Activated CD4-positive, alpha-beta T cell treated with anti-CD3 and anti-CD28 coated beads, Interleukin-2, Interleukin-4, amounts not matched to agents 100 ng/mL and 50 ng/mL, durations not matched to agents 16 hours and 8 hours (primary cell): ENCODE data around the gene LRCH4.

Experiments used
- DNase-seq: peaks from one replicate; pipeline ENCODE4 v3.0.0-alpha.2; 2020; ENCODE audit warnings: low spot score

The LRCH4 gene

DNA sequence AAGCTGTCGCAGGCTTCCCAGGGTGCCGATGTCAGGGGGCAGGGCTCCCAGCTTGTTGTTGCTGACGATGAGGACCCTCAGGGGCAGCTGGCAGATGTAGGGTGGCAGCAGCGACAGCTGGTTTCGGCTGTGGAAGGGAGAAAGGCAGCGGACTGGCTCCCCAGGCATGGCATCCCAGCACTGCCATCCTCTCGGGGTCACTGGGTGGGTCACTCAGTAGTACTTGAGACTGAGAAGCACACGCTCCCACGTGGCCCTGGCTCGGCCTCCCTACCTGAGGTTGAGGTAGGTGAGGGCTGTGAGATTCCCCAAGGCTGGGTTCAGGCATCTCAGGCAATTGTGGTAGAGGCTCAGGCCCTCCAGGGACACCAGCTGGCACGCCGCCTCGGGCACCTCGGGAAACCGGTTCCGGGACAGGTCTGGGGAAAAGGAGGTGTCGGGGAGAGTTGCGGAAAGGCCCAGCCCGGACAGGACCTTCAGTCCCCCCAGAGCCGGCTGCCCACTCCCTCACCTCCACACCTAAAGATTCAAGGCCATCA lies 3.8 kb downstream of the LRCH4 start:
- no peak for DNase-seq

DNA sequence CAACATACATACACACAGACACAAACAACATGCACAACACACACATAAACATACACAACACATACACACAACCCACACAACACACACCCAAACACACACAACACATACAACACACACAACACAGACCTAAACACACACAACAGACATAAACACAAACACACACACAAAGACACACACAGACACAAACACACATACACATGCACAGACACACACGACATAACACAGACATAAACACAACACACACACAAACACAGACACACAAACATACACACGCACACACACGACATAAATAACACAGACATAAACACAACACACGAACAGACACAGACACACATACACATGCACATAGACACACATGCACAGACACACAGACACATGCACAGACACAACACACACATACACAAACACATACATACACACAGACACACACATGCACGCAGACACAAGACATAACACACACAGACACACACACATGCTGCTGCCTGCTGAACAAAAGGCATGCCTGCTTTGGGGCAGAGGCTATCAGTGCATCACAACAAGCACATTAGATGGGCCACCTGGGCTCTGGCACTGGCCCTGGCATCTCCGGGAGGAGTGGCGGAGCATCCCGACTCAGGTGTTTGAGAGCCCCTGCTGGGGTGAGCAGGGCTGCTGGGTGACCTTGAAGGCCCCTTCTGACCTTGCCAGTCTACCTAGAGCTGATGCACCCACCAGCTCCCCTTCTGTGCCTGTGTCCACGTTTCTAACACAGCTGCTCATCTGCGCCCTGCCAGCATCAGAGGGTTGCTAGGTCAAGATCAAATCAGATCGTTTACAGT lies 5.3 kb downstream of the LRCH4 start:
- DNase-seq: no peak

GRCh38 chr7:100578246-100579183 lies 7.4 kb downstream of the LRCH4 start:
- DNase-seq: no peak

DNA sequence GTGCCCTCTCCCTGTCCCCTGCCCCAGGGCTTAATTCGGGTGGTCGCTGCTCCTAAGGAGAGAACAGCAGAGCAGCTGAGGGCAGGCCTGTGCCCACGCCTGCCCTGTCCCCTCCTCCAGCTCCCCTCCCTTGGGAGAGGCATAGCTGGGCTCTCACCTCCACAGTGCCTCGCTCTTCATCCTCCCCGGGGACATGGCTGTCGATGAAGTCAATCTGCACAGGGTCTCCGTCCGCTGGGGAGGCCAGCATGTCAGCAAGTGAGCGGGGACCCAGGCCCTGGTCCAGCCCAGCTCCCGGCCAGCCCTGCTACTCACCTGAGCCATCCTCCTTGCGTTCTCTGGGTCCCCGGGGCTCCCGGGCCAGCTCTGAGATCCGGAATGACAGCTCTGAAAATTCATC lies 8.4 kb downstream of the LRCH4 start:
- no peak for DNase-seq

- no peak for DNase-seq
These were observed 8.8 kb downstream of the LRCH4 start for GRCh38 chr7:100577103-100577502.

DNA sequence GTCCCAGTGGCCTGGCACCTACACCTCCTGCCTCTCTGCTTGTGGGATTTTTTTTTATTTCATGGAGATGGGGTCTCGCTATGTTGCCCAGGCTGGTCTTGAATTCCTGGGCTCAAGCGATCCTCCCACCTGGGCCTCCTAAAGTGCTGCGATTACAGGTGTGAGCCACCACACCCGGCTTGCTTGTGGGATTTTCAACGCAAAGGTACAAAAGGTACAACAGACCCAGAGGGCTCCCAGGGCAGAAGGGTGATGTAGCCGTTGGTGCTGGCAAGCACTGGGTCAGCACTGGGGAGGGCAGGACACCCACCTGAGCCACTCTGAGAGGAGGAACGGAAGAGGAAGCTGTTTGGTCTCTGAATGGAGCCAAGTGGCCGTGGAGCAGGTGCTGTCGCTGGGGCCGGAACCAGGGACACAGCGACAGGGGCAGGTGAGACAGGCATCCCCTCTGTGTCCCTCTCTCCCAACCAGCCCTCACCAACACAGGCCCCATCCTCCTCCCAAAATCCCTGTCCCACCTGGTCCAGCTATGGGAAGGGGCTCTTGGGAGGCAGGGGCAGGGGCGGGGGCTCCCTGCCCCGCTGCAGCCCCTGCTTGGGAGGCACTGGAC lies 9.4 kb downstream of the LRCH4 start:
- no peak for DNase-seq

DNA sequence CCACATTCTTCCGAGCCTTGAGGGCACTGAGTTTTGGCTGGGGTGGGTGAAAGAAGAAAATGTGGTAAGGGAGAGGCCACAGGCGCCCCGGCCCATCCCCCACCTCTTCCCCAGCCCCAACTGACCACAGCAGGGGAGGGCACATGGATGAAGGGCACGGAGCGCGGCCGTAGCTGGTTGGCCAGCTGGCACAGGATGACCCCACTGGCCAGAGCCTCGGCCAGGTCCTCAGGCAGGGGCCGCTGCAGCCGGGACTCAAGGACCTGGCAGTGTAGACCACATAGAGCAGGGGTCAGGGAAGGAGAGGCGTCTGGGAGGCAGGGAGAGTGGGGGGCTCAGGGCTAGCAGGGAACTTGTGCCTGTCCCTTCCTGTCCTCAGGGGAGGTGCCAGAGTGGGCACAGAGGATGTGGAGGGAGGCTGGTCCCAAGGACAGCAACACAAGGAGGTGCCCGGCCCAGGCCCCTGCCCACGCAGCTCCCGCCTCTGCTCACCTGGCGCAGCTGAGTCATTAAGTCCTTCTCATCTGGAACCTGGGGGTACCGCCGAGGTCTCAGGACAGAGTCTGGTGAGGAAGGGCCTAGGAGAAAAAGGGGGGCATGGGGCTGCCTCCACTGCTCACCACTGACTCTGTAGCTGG lies 10.1 kb downstream of the LRCH4 start:
- DNase-seq: no peak

DNA sequence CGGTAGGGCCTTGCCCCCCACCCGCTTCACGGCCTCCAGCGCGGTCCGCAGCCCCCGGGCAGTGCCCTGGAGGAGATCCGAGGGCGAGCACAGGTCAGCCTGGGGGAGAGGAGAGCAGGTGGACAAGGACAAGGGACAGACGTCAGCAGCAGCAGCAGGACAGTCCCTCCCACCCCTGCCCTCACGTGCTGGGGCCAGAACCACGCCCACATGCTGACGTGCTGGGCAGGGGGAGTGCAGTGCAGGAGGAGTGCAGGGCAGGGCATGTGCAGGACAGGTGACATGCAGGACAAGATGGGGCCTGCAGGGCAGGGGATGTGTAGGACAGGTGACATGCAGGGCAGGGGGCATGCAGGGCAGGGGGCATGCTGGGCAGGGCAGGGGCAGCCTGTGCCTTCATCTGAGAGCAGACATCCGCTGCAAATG lies 10.7 kb downstream of the LRCH4 start:
- DNase-seq: no peak

DNA sequence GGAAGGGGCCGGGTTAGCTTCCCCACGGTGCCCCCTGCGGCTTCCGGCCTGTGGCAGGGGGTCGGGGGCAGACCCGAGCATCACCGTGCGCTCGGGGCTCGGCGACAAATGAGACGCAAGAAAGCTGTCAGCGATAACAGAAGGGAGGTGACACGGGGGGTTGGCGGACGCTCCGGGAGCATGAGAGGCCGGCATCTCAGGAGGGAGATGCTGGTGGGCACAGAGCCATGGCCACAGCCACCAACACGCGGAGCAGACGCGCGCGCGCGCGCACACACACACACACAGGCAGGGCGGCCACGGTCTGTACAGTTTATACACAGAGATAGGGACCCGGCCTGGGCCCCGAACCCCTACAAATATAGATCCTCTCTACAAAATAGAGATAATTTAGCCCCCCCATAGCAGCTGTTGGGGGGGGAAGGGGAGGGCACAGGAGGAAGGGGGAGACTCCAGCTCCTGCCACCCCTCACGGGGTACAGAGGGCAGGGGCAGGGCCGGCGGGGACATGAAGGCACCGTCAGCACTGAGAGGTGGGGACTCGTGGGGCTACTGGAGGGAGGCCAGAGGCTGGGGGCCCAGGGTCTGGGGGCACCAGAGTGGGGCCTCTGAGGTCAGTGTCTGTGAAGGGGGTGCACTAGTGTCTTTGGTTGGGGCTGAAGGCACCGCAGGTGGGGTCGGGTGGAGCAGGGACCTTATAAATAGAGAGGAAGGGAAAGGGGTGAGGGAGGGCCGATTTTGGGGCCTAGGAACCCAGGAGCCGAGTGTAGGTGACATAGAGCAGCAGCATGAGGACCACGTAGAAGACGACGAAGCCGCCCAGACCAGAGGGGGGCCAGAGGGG lies 11.3 kb downstream of the LRCH4 start:
- no peak for DNase-seq

GRCh38 chr7:100573691-100574361 lies 12.1 kb downstream of the LRCH4 start, which contains the start of gene SAP25:
TSS of gene SAP25 (minus strand) at chr7:100573900. CDS start at chr7:100573742, 158 bp downstream.
- DNase-seq: no peak

DNA sequence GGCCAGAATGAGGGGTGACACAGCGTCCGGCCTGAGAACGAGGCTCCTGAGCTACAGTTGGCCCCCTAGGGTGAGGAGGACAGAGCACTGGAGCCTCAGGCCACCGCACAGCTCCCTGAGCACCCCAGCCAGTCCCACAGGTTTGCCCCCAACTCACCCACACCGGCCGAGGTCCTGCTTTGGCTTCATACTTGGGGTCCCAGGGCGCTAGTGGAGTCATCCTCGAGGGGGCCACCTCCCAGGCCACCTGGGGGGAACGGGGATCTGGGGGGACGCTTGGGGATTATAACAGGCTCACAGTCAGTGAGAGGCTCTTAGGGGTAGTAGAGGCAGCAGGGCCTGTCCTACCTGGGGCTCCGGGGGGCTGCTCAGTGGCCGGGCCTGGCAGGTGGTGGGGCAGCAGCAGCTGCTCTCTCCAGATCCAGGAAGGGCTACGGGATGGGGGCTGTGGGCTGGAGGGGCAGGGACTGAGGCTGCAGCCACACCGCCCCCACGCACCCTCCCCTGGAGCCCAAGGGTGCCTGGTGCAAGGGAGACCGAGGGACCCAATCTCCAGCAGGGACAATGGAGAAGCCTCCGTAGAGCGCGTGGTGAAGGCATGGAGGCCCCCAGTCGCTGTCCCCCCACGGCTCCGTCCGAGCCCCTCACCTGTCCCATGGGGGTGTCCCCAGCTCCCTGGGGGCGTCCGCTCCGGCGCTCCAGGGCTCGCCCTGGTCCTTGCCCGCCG lies 12.8 kb downstream of the LRCH4 start:
- no peak for DNase-seq

- DNase-seq: no peak
These were observed 13.5 kb downstream of the LRCH4 start for GRCh38 chr7:100572281-100572948.

DNA sequence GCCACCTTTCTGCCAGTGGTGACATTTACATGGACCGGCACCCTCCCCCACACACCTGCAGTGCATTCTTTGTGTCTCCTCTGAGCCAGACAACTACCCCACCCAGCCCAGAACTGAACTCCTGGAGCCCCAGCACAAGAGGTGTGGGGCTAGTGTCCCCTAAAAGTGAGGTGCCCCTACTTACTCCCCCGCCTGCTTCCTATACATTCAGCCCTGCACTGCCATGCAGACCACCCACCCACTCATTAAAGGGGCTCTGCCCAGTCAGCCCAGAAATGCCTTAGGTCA lies 14.2 kb downstream of the LRCH4 start:
- DNase-seq: no peak

DNA sequence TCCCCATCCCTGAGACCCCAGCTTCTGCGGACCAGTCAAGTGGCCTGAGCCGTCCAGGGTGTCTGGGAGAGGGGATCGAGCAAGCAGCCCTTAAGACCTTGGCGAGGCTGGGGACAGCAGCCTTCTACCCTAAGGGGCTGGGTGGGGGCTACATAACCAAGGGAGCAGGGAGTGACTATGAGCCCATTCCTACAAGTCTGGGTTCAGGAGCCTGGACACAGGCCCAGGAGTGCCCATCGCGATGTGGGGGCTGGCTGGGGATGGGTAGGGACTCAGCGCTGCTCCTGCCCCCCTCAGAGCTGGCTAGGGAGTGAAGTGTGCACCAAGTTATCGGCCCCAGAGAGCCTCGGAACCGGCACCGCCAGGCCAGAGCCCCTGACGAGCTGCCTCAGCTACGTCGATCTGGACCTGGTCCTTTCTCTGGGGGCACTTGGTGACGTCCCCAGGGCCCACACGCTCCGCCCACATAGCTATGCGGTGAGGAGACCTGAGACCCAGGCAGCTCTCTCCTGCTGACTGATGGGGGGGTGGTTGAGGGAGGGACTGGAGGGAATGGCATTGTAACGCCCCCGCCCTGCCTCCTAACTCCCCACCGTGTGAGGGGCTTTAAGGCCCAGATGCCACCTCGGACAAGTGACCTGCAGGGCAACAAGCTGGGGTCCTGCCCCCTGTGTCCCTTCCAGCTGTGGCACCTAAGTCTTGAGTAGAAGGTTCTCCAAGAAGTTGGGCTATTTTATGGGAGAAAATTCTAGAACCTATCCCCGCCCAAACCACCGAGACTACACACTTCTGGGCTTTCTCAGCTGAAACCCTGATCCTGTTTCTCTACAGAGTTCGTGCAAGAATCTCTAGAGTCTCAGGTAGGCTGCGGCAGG lies 14.7 kb downstream of the LRCH4 start:
- DNase-seq: no peak

GRCh38 chr7:100568896-100569844 lies 16.8 kb downstream of the LRCH4 start:
- peak; percentile 57 for DNase-seq

DNA sequence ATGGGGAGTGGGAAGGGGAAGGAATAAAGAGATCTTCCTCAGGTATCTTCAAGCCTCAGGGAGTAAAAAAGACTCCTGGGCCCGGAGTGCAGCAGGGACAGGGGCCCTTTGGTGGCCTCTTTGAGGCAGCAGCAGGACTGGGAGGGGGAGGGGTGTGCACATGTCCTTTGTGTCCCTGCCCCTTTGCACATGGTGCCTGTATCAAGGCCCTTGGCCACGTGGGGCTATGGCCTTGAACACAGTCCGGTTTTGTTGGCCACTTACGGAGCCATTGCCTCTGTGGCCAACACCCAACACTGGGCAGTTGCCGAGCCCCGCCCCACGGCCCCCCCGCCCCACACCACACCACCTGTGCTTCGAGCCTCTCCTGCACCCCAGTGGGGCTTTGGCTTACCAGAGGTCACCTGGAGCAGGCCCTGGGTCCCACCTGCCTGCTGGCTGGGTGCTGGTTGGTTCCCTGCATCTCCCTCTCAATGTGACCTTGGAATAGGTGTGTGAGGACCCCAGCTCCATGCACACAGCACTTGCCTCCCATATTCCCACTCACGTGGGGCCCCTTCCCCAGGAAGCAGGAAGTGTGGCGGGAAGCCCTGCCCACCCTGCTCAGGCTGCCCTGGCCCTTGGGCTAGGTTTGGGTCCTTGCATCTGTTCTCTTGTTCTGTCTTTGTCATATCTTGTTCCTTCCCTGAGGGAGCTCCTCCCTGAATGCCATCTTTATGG lies 17.6 kb downstream of the LRCH4 start:
- no peak for DNase-seq
